GM21619 (cell line): ENCODE data around the gene NCAPH2.

Experiments
- ATAC-seq: cut with Tn5 transposase; IDR thresholded peaks from one replicate; pipeline ENCODE4 v1.9.1; 2021; ENCODE audit not compliant: unreplicated experiment

The NCAPH2 gene

GRCh38 chr22:50569041-50569459, 61.0 kb downstream of the NCAPH2 start:
- no peak for ATAC-seq

- ATAC-seq: no peak
Observed at GRCh38 chr22:50569896-50570535, 62.0 kb downstream of the NCAPH2 start.

- no peak for ATAC-seq
Observed at GRCh38 chr22:50570861-50571260, 62.8 kb downstream of the NCAPH2 start.

DNA sequence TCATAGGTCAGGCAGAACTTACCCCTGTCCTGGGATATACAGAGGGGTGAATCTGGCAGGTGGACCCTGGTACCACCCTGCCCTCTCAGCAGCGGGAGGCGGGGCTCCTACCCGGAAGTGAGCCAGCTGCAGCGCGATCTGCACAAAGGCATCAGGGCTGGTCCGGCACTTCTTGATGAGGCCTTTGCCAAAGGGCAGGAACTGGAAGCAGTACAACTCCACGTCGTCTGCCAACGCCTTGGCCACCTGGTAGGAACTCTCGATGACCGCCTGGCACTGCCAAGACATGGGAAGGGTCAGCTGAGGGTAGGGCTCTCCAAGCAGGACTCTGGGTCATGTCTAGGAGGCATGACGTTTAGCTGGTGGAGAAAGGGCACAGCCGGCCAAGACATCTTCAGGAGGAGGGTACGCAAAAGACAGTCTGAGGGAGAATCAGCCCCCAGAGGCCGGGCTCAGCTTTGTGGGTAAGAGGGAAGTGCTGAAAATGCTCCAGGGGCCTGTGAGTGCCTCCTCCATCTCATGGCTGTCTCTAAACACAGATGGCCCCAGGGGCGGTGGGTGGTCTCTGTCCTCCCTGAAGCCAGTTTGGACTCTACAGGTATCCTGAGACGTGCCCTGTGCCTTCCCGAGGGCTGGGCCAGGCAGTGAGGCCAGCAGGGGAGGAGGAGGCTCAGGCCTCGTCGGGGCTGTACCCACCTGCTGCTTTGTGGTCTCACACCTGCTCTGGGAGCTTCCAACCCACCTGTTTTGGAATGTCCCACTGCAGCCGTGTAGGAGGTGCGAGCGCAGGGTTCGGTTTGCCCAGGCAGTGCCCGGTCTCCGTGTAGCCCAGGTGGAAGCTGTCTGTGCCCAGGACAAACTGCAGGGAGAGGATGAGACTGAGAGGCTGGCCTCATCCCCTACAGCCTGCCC, 63.5 kb downstream of the NCAPH2 start:
- ATAC-seq: no peak

GRCh38 chr22:50572965-50573364, 64.9 kb downstream of the NCAPH2 start:
- no peak for ATAC-seq

DNA sequence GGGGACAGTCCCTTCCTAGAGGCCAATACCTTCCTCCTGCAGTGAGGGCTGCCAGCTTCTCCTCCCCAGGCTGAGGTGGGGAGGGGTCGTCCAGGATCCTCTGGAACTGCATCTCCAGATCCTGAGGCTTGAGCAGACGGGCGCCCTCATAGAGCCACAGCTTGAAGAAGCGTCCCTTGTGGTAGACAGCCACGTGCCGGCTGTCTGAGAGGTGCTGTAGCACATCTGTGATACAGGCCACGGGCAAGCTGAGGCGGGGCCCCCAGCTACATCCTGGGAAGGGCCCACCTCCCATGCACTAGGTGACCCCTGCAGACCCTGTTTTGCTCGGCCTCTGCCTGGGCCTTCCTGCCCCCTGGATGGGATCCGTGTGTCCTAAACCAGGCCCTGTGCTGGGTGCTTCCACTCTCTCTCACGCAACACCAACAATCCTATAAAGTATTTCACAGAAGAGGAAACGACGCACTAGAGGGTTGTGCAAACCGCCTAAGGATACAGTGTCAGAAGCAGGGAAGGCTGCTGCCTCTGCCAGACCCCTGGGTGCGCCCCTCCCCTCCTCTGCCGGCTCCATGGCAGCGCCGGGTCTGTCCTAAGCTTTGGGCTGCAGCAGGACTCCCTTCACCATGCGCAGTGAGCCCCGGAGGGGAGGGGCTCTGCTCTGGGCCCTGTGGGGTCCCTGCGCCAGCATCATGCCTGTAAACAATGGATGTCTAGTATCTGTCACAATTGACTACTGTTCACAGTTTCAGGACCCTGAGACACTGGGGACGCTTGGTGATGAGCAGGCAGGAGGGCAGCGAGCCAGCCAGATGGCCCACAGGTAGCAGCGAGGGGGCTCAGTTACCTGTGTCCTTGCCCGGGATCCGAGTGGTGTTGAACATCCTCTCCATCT, 65.7 kb downstream of the NCAPH2 start:
- no peak for ATAC-seq

- ATAC-seq: no peak
Observed at GRCh38 chr22:50574383-50574755, 66.3 kb downstream of the NCAPH2 start.
